ENCODE measurements around the gene KDR.

Gene KDR

DNA sequence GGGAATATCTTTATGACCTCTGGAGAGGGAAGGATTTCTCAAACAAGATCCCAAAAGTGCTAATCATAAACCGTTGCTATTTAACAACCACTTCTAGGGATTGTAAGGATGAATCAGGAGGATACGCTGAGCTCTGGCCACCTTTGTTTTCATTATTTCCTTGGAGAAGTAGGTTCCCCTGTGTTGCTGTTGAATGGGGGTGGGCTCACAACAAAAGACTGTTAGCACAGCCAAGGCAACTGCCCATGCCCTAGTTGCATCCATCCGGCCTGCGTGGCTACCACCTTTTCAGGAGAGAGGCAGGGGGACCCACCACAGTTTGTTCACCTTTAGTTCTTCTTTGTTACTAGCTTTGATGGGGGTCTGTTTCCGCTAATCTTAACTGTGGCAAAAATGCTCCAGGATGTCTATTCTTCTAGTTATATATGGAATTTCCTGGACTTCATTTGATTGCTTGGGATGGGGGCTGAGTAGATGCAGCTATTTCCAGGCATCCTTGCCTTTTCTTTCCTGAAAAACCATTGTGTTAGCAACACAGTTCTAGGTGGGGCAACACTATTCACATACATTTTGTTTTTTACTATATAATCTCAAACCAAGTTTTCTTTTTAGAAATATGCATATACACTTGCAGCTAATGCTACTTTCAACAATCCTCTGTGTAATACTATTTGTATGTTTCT lies 95.4 kb downstream of the KDR start:
- DNase-seq (ENCODE audit: low spot score): no peak

DNA sequence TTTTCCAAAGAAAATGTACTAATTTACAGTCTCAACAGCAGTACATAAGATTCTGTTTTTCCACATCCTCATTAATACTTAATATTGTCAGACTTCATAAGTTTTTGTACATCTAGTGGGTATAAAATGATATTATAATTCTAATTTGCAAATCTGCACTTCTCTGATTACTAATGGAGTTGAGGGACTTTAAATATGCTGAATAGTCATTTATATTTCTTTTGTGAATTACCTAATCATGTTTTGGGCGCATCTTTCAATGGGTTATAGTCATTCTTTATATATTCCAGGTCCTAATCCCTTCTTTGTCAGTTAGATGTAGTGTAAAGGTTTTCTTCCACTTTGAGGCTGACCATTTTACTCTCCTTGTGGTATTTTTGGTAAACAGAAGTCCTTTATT lies 96.1 kb downstream of the KDR start:
- DNase-seq (ENCODE audit: low spot score): no peak

All from SW480 (cell line).